GM18909 (cell line): ENCODE results near the gene SLC35A4.
A peak's percentile ranks its signal among the peaks of the same experiment; 100 is the strongest.

ENCODE experiments used
- ATAC-seq: cut with Tn5 transposase; IDR thresholded peaks from one replicate; pipeline ENCODE4 v1.9.1; 2021; ENCODE audit warnings: mild to moderate bottlenecking; ENCODE audit not compliant: unreplicated experiment, poor library complexity

The SLC35A4 gene

DNA sequence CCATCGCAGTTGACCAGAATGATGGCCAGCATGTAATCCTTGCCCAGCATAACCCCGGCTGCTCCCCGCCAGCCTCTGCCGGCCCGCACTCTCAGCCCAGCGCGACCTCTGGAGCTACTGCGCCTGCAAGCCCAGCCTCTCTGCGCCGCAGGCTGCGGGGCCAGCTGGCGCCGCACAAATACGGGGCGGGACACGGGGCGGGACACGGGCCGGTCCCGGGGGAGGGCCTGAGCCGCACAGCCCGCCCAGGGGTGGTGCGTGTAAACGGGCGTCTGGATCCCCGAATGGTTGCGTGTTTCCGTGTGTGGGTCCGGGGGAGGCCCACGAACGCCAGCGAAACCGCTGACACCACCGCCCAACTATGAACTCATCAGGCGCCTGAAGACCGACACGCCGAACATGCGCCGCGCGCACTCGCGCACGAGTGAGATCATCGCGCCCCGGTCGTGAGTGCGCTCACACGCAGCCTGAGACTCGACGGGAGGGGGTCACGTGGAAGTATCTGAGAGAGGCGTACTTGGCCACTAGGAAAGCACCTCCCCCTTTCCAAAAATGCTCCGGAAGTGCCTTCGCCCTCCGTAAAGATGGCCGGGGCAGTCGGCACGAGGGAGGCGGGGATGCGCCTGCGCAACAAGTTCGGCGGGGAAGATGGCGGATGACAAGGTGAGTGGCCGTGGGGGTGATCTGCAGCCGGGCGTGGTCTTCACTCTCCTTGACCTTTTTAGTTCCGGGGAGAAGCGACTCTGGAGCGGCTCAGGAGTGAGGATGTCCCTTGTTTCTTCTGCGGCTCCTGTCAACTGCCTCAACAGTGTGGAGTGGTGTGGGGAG is at the start of gene SLC35A4, which contains the start of gene APBB3:
Gene SLC35A4, plus strand, starts transcription at position 633 of the 828 bp plus-strand sequence. CDS start 2,342 bp downstream, outside the sequence.
Gene APBB3, minus strand, starts transcription at position 403 of the 828 bp plus-strand sequence. Its CDS starts 353 bp downstream, at position 50.
- peak; percentile 88 for ATAC-seq

DNA sequence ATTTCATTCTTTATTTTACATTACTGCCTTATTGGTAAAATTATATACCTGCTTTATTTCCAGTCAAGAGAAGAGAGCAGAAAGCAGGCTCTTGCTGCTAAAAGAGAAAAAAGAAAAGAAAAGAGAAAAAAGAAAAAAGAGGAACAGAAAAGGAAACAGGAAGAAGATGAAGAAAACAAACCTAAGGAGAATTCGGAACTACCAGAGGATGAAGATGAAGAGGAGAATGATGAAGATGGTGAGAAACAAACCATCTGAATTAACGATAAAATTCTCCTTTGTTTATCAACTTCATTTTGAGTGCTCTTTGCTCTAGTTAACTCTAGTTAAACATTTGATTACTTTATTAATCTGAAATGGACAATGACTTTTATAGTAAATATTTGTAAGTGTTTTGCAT is 40.6 kb upstream of the SLC35A4 start:
- no peak for ATAC-seq

DNA sequence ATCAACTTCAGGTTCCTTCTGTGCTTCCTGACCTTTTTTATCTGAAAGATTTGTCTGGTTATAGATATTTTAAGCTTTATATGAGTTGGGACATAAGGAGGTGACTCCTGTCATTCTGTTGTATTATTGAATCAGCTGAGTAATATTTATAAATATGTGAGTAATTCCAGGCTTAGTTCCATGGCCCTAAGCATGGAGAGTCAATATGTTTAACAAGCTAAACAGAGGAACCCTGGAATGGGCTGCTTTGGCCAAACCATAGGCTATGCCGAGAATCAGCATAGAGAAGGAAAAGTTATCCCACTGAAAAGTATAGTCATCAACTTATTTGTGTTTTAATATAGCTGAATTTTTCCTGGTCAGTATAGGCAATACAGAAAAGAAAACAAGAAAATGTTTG is 24.4 kb upstream of the SLC35A4 start:
- ATAC-seq = no peak

- no peak for ATAC-seq
These were observed 21.7 kb upstream of the SLC35A4 start for GRCh38 chr5:140542972-140543371.

GRCh38 chr5:140544986-140545385 is 19.6 kb upstream of the SLC35A4 start:
- ATAC-seq = no peak

GRCh38 chr5:140545606-140546005 is 19.0 kb upstream of the SLC35A4 start:
- ATAC-seq = no peak

DNA sequence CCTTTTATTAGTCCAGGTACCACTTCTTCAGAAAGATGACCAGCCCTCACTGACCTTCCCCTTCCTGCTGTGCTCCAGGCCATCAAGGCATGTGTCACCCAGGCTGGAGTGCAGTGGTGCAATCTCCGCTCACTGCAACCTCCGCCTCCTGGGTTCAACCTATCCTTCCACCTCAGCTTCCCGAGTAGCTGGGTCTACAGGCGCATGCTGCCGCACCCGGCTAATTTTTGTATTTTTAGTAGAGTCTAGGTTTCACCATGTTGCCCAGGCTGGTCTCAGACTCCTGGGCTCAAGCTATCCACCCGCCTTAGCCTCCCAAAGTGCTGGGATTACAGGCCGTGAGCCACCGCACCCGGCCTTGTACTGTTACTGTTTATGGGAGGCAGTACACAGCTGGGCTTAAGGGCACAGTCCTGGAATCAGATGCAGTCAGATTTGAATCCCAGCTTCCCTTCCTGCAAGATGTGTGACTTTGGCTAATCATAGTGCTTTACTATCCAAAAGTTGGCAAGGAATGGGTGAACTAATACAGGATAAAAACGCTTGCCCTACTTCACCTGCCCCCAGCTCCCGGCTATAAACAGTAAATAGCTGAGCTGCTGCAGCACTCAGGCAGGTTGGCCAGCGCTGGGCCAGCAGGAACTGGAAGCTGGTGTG is 17.6 kb upstream of the SLC35A4 start:
- no peak for ATAC-seq

GRCh38 chr5:140547508-140548299 is 16.9 kb upstream of the SLC35A4 start, which contains the start of gene EIF4EBP3:
TSS of gene EIF4EBP3 (plus strand) at chr5:140547662. CDS start at chr5:140547738, 76 bp downstream.
- ATAC-seq = peak; percentile 98

- peak; percentile 2 for ATAC-seq
These were observed 16.3 kb upstream of the SLC35A4 start for GRCh38 chr5:140548300-140548688.

DNA sequence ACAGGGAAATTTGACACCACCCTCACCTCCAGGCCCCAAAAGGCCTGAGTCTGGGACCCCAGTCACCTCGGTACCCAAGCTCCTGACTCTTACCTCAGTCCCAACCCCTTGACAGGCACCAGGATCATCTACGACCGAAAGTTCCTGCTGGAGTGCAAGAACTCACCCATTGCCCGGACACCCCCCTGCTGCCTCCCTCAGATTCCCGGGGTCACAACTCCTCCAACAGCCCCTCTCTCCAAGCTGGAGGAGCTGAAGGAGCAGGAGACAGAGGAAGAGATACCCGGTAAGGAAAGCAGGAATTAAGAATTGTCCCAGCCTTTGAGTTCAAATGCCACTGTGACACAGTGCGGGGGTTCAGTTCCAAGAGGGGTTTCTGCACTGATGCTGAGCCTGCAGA is 15.8 kb upstream of the SLC35A4 start:
- no peak for ATAC-seq

DNA sequence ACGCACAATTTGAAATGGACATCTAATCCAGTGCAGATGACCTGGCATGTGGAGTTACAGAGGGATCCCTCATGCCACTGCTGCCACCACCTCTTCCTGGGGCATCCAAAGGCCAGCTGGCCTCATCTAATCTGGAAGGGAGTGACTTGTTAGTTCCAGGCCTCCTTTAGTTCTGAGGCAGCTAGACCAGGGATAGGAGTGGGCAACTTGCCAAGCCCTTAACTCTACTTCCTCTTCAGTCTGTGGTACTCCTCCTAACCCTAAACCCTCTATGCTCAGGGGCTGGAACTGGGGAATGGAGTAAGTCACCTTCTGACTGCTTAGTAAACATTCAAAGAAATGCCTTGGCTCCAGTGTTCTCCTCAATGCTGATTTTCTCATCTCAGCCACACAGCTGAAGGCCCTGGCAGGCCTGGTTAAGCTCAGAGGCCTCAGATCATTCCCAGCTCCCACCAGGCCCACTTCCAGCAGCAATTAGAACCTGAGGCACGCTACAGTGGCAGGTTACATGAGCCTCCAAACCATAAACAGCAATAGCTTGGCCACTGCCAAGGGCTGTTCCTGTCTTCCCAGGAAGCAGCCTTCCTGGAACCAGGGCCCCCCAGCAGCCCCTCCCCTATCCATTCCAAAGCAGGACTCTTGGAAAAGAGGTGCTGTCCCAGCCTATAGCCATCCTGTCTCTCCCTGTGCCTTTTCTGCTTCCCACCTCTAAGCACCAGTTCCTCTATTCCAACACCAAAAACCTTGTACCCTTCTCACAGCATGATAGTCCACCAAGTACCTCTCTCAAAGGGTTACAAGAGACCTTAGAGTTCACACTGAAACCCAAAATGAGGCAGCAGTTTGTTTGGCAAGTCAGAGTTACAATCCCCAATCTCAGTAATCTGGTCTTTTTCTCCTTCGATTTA is 15.1 kb upstream of the SLC35A4 start:
- ATAC-seq = no peak

GRCh38 chr5:140550147-140551079 is 14.2 kb upstream of the SLC35A4 start:
- no peak for ATAC-seq

DNA sequence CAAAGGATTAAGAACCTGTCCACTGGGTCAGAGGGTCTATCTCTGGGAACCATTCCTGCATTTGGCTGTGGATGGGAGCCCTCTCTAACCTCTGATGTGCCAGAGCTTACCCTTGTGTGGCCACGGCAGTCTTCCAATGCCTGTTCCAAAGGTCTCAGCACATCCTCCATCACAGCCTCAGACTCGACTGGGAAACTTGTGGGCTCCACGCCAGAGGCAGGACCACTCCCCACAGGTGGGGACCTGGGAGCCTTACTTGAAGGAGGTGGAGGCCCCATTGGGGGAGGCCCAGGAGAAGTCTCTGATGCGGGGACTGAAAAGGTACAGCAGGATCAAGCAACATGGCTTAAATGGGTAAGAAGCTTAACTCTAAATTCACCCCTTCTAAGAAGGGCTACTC is 12.8 kb upstream of the SLC35A4 start:
- no peak for ATAC-seq

DNA sequence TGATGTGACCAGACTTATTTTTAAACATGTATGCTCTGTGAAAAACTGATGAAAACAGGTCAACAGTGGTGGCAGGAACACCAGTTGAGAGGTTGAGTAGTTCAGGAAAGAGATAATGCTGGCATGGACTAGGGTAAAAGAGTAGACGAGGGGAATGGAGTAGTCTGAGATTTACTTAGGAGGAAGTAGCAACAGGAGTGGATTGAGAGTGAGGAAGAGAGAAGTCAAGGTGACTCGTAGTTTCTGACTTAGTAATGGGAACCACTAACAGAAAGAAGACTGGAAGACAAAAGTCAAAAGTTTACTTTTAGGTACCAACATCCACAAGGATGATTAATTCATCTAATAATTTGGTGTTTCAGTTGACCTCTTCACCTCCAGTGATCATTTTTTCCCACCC is 11.0 kb upstream of the SLC35A4 start:
- ATAC-seq = no peak

DNA sequence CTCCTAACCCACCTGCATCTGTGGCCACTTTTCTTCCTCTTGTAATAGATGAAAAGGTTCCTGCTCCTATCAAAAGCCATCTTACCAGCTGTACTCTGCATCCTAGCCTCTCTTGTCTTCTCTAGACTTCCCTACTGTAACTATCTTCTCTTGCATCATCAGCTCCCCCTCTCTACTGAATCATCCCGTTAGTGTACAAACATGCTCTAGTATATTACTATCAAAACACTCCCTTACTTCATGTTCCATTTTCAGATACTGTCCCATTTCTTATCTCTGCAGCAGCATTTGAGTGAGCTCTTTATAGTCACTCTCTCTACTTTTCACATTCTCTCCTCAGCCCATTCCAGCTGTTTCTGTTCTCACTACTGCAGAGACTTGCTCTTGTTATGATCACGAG is 10.2 kb upstream of the SLC35A4 start:
- ATAC-seq = no peak

GRCh38 chr5:140555747-140556312 is 8.8 kb upstream of the SLC35A4 start:
- peak; percentile 26 for ATAC-seq

DNA sequence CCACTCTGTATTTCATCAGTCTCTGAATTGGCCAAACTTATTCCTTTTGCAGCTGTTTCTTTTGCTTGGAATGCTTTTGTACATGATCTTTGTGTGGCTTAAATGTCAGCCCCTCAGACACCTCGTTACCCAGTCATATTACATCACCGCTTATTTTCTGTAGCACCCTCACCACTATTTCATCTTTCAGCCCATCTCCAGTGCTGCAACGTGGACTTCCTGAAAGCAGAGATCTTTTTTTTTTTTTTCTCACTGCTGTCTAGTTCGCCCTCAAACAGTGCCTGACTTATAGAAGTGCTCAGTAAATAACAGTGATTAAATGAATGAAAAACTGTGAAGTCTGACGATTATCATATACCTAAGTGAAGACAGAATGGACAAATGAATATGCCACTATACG is 8.2 kb upstream of the SLC35A4 start:
- no peak for ATAC-seq

GRCh38 chr5:140557136-140557805 is 7.4 kb upstream of the SLC35A4 start, which contains the start of gene SRA1:
TSS of gene SRA1 (minus strand) at chr5:140557473. CDS start at chr5:140557452, 21 bp downstream.
- ATAC-seq = peak; percentile 96
